Uterus (tissue), 2 donors: ENCODE measurements around the gene PDE6A.

ENCODE experiments used
- CTCF ChIP-seq, 4 experiments: fragments of 200-600 bp in 2 of 4; fragments of 450-650 bp in 2 of 4; sonication (generic) in 2 of 4; IDR thresholded peaks; one replicate each; pipeline ENCODE4 v1.5.1; 2016 to 2019; ENCODE audit warnings: antibody characterized with exemption in 4 of 4, mild to moderate bottlenecking in 2 of 4, moderate library complexity in 1 of 4
- POLR2A ChIP-seq, 2 donors: fragments of 450-650 bp; IDR thresholded peaks; one replicate each; pipeline ENCODE4 v1.6.1; 2016; ENCODE audit warnings: antibody characterized with exemption in 2 of 2, mild to moderate bottlenecking in 1 of 2, moderate library complexity in 1 of 2

GRCh38 chr5:149865746-149866145 lies 78.8 kb downstream of the PDE6A start:
- no peak for TF ChIP-seq POLR2A (IDR thresholded peaks at IDR 0.05)
- no peak for TF ChIP-seq CTCF (IDR thresholded peaks at IDR 0.05)
